H1 (cell line): ENCODE results near the gene TRIM62. TPM values are rescaled to one million over a fixed set of nuclear protein-coding genes. Genes with fewer than 3 reads are reported as not detected.

ENCODE experiments used
- CTCF ChIA-PET: fragments of 300-600 bp; sonication (Branson Sonifier 250); formaldehyde crosslinking; loops from one replicate; lab custom pipeline; 2021; ENCODE audit not compliant: partially characterized antibody; lab: Charles Lee
- POLR2A ChIA-PET: fragments of 300-600 bp; sonication (Branson Sonifier 250); formaldehyde crosslinking; loops from one replicate; lab custom pipeline; 2021; ENCODE audit warnings: inconsistent platforms; ENCODE audit not compliant: partially characterized antibody; lab: Charles Lee
- DNase-seq, 2 experiments: peaks; one replicate each; pipeline versions ENCODE4 v3.0.0 to v3.0.0-alpha.2; 2010 to 2022; ENCODE audit warnings: low spot score in 2 of 2, low read depth in 1 of 2, mixed read lengths in 1 of 2
- FAIRE-seq: peaks from 2 replicates; lab custom pipeline; 2011; peaks lifted over from hg19 to GRCh38; lab: Jason Lieb, UNC
- H2AFZ ChIP-seq: 2 replicates; pipeline ENCODE4 v1.8.1; 2012; ENCODE audit warnings: low read length, inconsistent platforms
- H2AK5ac ChIP-seq: 2 replicates; pipeline ENCODE4 v1.6.1; 2013; ENCODE audit warnings: low read depth, low read length
- H2BK120ac ChIP-seq: replicated peaks from 2 replicates; pipeline ENCODE3; 2013; ENCODE audit warnings: low read depth, low read length, inconsistent platforms
- H2BK12ac ChIP-seq: 2 replicates; pipeline ENCODE4 v1.6.1; 2013; ENCODE audit warnings: low read depth, low read length
- H2BK15ac ChIP-seq: 2 replicates; pipeline ENCODE4 v1.6.1; 2013; ENCODE audit warnings: low read length
- H2BK20ac ChIP-seq: 2 replicates; pipeline ENCODE4 v1.6.1; 2013; ENCODE audit warnings: low read length
- H2BK5ac ChIP-seq: 2 replicates; pipeline ENCODE4 v1.6.1; 2013; ENCODE audit warnings: low read depth, low read length
- H3K14ac ChIP-seq: 2 replicates; pipeline ENCODE4 v1.6.1; 2013; ENCODE audit warnings: inconsistent platforms; ENCODE audit not compliant: insufficient read length
- H3K18ac ChIP-seq: 2 replicates; pipeline ENCODE4 v1.6.1; 2013; ENCODE audit warnings: low read length; ENCODE audit errors: extremely low read depth
- H3K23ac ChIP-seq: 2 replicates; pipeline ENCODE4 v1.6.1; 2013; ENCODE audit warnings: inconsistent platforms; ENCODE audit not compliant: insufficient read length
- H3K23me2 ChIP-seq: 2 replicates; pipeline ENCODE4 v1.6.1; 2013; ENCODE audit warnings: low read depth, low read length
- H3K27ac ChIP-seq: 2 replicates; pipeline ENCODE4 v1.6.1; 2011; ENCODE audit warnings: low read depth, low read length, inconsistent platforms
- H3K27me3 ChIP-seq, 4 experiments: replicated peaks in 1 of 4; 1 replicate in 1 of 4; 2 replicates in 3 of 4; pipeline versions ENCODE4 v1.6.1 to v1.8.1; 2011 to 2013; ENCODE audit warnings: low read length in 3 of 4, mild to moderate bottlenecking in 3 of 4, inconsistent platforms in 2 of 4, mixed read lengths in 2 of 4, moderate library complexity in 1 of 4; ENCODE audit not compliant: control insufficient read depth in 3 of 4, insufficient read depth in 3 of 4; ENCODE audit errors: extremely low read depth in 1 of 4
- H3K36me3 ChIP-seq, 4 experiments: 2 replicates each; pipeline versions ENCODE4 v1.6.1 to v1.8.1; 2011 to 2013; ENCODE audit warnings: mild to moderate bottlenecking in 4 of 4, low read length in 3 of 4, moderate library complexity in 2 of 4, control low read depth in 1 of 4, inconsistent platforms in 1 of 4; ENCODE audit not compliant: insufficient read depth in 4 of 4, control insufficient read depth in 2 of 4
- H3K4ac ChIP-seq: replicated peaks from 2 replicates; pipeline ENCODE3; 2013; ENCODE audit warnings: low read length, low read depth, mixed read lengths, inconsistent platforms; ENCODE audit not compliant: insufficient read length
- H3K4me1 ChIP-seq, 4 experiments: replicated peaks in 1 of 4; 1 replicate in 1 of 4; 2 replicates in 3 of 4; pipeline versions ENCODE4 v1.6.1 to v1.8.1; 2011 to 2013; ENCODE audit warnings: low read length in 3 of 4, inconsistent platforms in 2 of 4, mixed read lengths in 1 of 4; ENCODE audit not compliant: insufficient read depth in 4 of 4, control insufficient read depth in 3 of 4
- H3K4me2 ChIP-seq, 2 experiments: 2 replicates each; pipeline versions ENCODE4 v1.6.1 to v1.8.1; 2011 to 2013; ENCODE audit warnings: low read depth in 2 of 2, low read length in 2 of 2, control low read depth in 1 of 2, inconsistent platforms in 1 of 2, mild to moderate bottlenecking in 1 of 2; ENCODE audit not compliant: insufficient read depth in 1 of 2
- H3K4me3 ChIP-seq, 4 experiments: fragments of 200-600, 300-600 bp in 1 of 4; sonication (generic), shearing (Covaris generic), sonication (Bioruptor Twin) in 1 of 4; 2 replicates each; pipeline versions ENCODE4 v1.5.1 to v1.8.1; 2011 to 2016; ENCODE audit warnings: low read length in 4 of 4, low read depth in 3 of 4, control low read depth in 2 of 4, inconsistent platforms in 2 of 4, mild to moderate bottlenecking in 2 of 4, mixed read lengths in 1 of 4, moderate library complexity in 1 of 4; ENCODE audit not compliant: insufficient read depth in 2 of 4; ENCODE audit errors: extremely low read depth in 1 of 4
- H3K56ac ChIP-seq: replicated peaks from 2 replicates; pipeline ENCODE3; 2013; ENCODE audit warnings: low read depth, mild to moderate bottlenecking, mixed read lengths, low read length, inconsistent platforms; ENCODE audit not compliant: insufficient read length
- H3K79me1 ChIP-seq: 2 replicates; pipeline ENCODE4 v1.6.1; 2013; ENCODE audit warnings: low read depth, low read length, control low read depth
- H3K79me2 ChIP-seq, 2 experiments: 2 replicates each; pipeline versions ENCODE4 v1.6.1 to v1.8.1; 2012 to 2013; ENCODE audit warnings: low read length in 2 of 2, mild to moderate bottlenecking in 2 of 2, inconsistent platforms in 1 of 2; ENCODE audit not compliant: insufficient read depth in 2 of 2, control insufficient read depth in 1 of 2
- H3K9ac ChIP-seq, 4 experiments: replicated peaks in 1 of 4; 1 replicate in 1 of 4; 2 replicates in 3 of 4; pipeline versions ENCODE4 v1.6.1 to v1.8.1; 2011 to 2013; ENCODE audit warnings: low read depth in 3 of 4, low read length in 3 of 4, control low read depth in 2 of 4, mild to moderate bottlenecking in 2 of 4, moderate library complexity in 2 of 4, inconsistent platforms in 1 of 4; ENCODE audit errors: extremely low read depth in 1 of 4
- H3K9me3 ChIP-seq, 2 experiments: 2 replicates each; pipeline versions ENCODE4 v1.6.1 to v1.8.1; 2012 to 2013; ENCODE audit warnings: mild to moderate bottlenecking in 2 of 2, moderate library complexity in 2 of 2, control low read depth in 1 of 2, inconsistent platforms in 1 of 2, low read depth in 1 of 2, low read length in 1 of 2, mixed read lengths in 1 of 2; ENCODE audit not compliant: insufficient read depth in 2 of 2
- H4K20me1 ChIP-seq, 2 experiments: replicated peaks in 1 of 2; 2 replicates each; pipeline versions ENCODE3 to v1.8.1; 2011 to 2013; ENCODE audit warnings: inconsistent platforms in 2 of 2, low read length in 2 of 2, mild to moderate bottlenecking in 1 of 2; ENCODE audit not compliant: insufficient read depth in 2 of 2, control insufficient read depth in 1 of 2
- H4K5ac ChIP-seq: 2 replicates; pipeline ENCODE4 v1.6.1; 2013; ENCODE audit warnings: low read length, low read depth, mixed read lengths, inconsistent platforms; ENCODE audit not compliant: insufficient read length
- H4K8ac ChIP-seq: 2 replicates; pipeline ENCODE4 v1.8.0; 2013; ENCODE audit warnings: mild to moderate bottlenecking, moderate library complexity, low read length, inconsistent platforms; ENCODE audit not compliant: insufficient read depth; ENCODE audit errors: extremely low read depth
- H4K91ac ChIP-seq: replicated peaks from 2 replicates; pipeline ENCODE3; 2013; ENCODE audit warnings: low read length, mixed read lengths, inconsistent platforms; ENCODE audit not compliant: insufficient read length
- ASH2L ChIP-seq: fragments of 200-600, 300-600 bp; sonication (generic); IDR thresholded peaks from one replicate; pipeline ENCODE4 v1.7.1; 2017; ENCODE audit warnings: low read length
- BCL11A ChIP-seq, 2 experiments: IDR thresholded peaks; one replicate each; pipeline ENCODE4 v1.6.1; 2011; ENCODE audit warnings: low read depth in 2 of 2, low read length in 2 of 2, mild to moderate bottlenecking in 2 of 2
- CEBPB ChIP-seq: IDR thresholded peaks from 2 replicates; pipeline ENCODE4 v1.6.1; 2012; ENCODE audit warnings: low read depth, low read length
- CHD1 ChIP-seq: IDR thresholded peaks from 2 replicates; pipeline ENCODE4 v1.6.1; 2012; ENCODE audit warnings: low read depth, low read length, improper control_type of control experiment
- EGR1 ChIP-seq: IDR thresholded peaks from 2 replicates; pipeline ENCODE4 v1.6.1; 2011; ENCODE audit warnings: low read depth, low read length, borderline replicate concordance
- KDM4A ChIP-seq: IDR thresholded peaks from one replicate; pipeline ENCODE4 v1.7.1; 2012; ENCODE audit warnings: low read depth, mild to moderate bottlenecking, moderate library complexity, low read length, inconsistent platforms; ENCODE audit not compliant: severe bottlenecking
- NRF1 ChIP-seq: IDR thresholded peaks from 2 replicates; pipeline ENCODE4 v1.6.1; 2011; ENCODE audit warnings: mild to moderate bottlenecking, low read depth, low read length, improper control_type of control experiment
- PHF8 ChIP-seq: fragments of 200-600 bp; sonication (generic); conservative IDR thresholded peaks from 2 replicates; pipeline ENCODE4 v1.7.1; 2012; ENCODE audit warnings: low read depth, mild to moderate bottlenecking, inconsistent platforms, low read length, moderate library complexity
- POLR2AphosphoS5 ChIP-seq: IDR thresholded peaks from 2 replicates; pipeline ENCODE4 v1.6.1; 2011; ENCODE audit warnings: low read depth, low read length
- POU5F1 ChIP-seq: IDR thresholded peaks from 2 replicates; pipeline ENCODE4 v1.6.1; 2011; ENCODE audit warnings: low read depth, mild to moderate bottlenecking, low read length, moderate library complexity
- RFX5 ChIP-seq: IDR thresholded peaks from 2 replicates; pipeline ENCODE4 v1.6.1; 2011; ENCODE audit warnings: low read depth, low read length, improper control_type of control experiment, borderline replicate concordance
- RXRA ChIP-seq: IDR thresholded peaks from 2 replicates; pipeline ENCODE4 v1.6.1; 2011; ENCODE audit warnings: low read depth, mild to moderate bottlenecking, low read length, moderate library complexity; ENCODE audit not compliant: insufficient read depth
- SIRT6 ChIP-seq: IDR thresholded peaks from one replicate; pipeline ENCODE4 v1.7.1; 2012; ENCODE audit warnings: low read length, inconsistent platforms
- SP2 ChIP-seq: IDR thresholded peaks from 2 replicates; pipeline ENCODE4 v1.6.1; 2012; ENCODE audit warnings: mild to moderate bottlenecking, low read length, inconsistent platforms
- SRF ChIP-seq: IDR thresholded peaks from 2 replicates; pipeline ENCODE4 v1.6.1; 2011; ENCODE audit warnings: mild to moderate bottlenecking, low read depth, low read length, moderate library complexity
- WGBS, 2 experiments: shearing (Covaris generic) in 1 of 2; methylation state at CpG; one replicate each; pipeline versions ENCODE4 v1.1.6 to v1.1.7; 2013 to 2015; ENCODE audit warnings: low lambda C conversion rate in 2 of 2, mixed read lengths in 2 of 2, inconsistent platforms in 1 of 2, low coverage in 1 of 2, missing lambda C conversion rate in 1 of 2; ENCODE audit not compliant: insufficient replicate concordance in 2 of 2, insufficient coverage in 1 of 2, insufficient read length in 1 of 2; ENCODE audit errors: extremely low coverage in 1 of 2, missing lambda C conversion rate in 1 of 2; 5-methylcytosine and 5-hydroxymethylcytosine counted together
- polyA plus RNA-seq, 7 experiments: library from polyadenylated mRNA; depleted of rRNA in 3 of 7; stranded (reverse) in 5 of 7; unstranded in 2 of 7; fragments of >200 nt in 5 of 7; fragments of 200-250 nt in 2 of 7; gene quantifications; 1 replicate in 5 of 7; 2 replicates in 1 of 7; 4 replicates in 1 of 7; pipeline versions ENCODE4 v1.2.1 to v1.2.3, GENCODE V29; 2011 to 2013; ENCODE audit warnings: missing spikeins in 2 of 7, mixed read lengths in 2 of 7
- total RNA-seq: library from RNA; stranded (reverse); fragmentation: NEBNext Ultra II Directional; extraction: Animal tissue kit (Norgen Biotek cat#: 25700); gene quantifications from 2 replicates; pipeline ENCODE4 v1.2.1, GENCODE V29; 2021
- TF ChIP-seq, protein P1 (sequence below): IDR thresholded peaks from 2 replicates; pipeline ENCODE4 v1.6.1; 2012; ENCODE audit warnings: inconsistent platforms

Gene TRIM62
- total and polyA plus RNA-seq, 2 of the 8 experiments (the other 6 are each of a cell fraction or from before 2014, with no cell fraction given) = 6.3 to 10.8 TPM

DNA sequence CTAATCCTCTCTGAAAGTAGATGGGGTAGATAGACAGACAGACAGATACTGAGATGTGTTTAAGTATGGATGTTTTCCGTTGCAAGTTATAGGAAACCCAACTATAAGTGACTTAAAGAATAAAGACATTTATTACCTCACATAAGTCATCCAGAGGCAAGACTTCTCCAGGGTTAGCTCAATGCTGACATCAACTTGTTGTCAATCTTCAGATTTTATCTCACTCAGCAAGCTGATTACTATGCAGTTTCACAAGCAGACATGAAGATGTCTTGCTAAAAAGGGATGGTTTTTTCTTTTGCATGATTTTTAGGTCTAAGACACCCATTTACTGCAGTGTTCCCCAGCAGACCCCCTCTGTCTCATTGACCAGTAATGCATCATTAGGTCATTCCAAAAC is 43.7 kb upstream of the TRIM62 start:
- Histone ChIP-seq H2BK20ac (no peak overlapping the region), H3K4me1 (no peaks in the 10 kb centered on the region; a peak in 1 of 7 replicates), H3K79me1 (no peaks in the 10 kb centered on the region), H3K27ac (no peak overlapping the region), H2AFZ (no peak overlapping the region), H3K27me3 (no peaks in the 10 kb centered on the region), H3K23ac (no peak overlapping the region), H3K14ac (no peak overlapping the region), H3K79me2 (no peaks in the 10 kb centered on the region), H2BK12ac (no peak overlapping the region), H3K9ac (no peak overlapping the region), H4K5ac (no peak overlapping the region), H3K4me2 (no peak overlapping the region), H3K9me3 (no peaks in the 10 kb centered on the region), H3K56ac (no peak overlapping the region), H4K8ac (no peak overlapping the region), H4K20me1 (no peaks in the 10 kb centered on the region), H3K36me3 (no peaks in the 10 kb centered on the region), H2BK15ac (no peak overlapping the region), H2BK5ac (no peak overlapping the region), H2AK5ac (no peak overlapping the region), H4K91ac (no peak overlapping the region), H3K4me3 (no peak overlapping the region), H3K18ac (no peak overlapping the region), H3K23me2 (no peaks in the 10 kb centered on the region), H3K4ac (no peak overlapping the region), H2BK120ac (no peak overlapping the region)
- WGBS, 2 experiments = 83% methylated on average over 1 of the region's 1 CpG; no CpG with 5 or more reads in 1 of the 2 experiments
- no peak for DNase-seq
- ChIA-PET CTCF (interaction anchor here (0.6 to 1.1 kb wide), 5 partner anchors 37 to 114 kb away, joined by 3 to 4 read pairs (median 3); no protein-coding TSS in a partner anchor), POLR2A (interaction anchor here (0.7 kb wide), 1 partner anchor 32 kb away, joined by 3 read pairs; no protein-coding TSS in a partner anchor)
- FAIRE-seq = no peak
- TF ChIP-seq CEBPB (no peak), SRF (no peak), BCL11A (IDR thresholded peaks at IDR 0.05; ENCODE audit: low read depth in 2 of 2, low read length in 2 of 2) (no peak), PHF8 (no peak), SIRT6 (no peak), POU5F1 (no peak), RXRA (no peak), SP2 (no peak), RFX5 (no peak), NRF1 (no peak), CHD1 (no peak), ASH2L (no peak), KDM4A (no peak), POLR2AphosphoS5 (no peak), EGR1 (no peak)
- TF ChIP-seq, protein P1, sequence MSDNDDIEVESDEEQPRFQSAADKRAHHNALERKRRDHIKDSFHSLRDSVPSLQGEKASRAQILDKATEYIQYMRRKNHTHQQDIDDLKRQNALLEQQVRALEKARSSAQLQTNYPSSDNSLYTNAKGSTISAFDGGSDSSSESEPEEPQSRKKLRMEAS = no peak
